NCI-H524 treated with DMSO at 0.1 percent for 48 hours (cell line): ENCODE data around the gene ABHD12.

ENCODE experiments used
- DNase-seq: peaks from one replicate; lab custom pipeline; 2025; lab: John Stamatoyannopoulos, UW

Gene ABHD12

GRCh38 chr20:25306991-25307903 is 83.4 kb downstream of the ABHD12 start:
- no peak for DNase-seq

DNA sequence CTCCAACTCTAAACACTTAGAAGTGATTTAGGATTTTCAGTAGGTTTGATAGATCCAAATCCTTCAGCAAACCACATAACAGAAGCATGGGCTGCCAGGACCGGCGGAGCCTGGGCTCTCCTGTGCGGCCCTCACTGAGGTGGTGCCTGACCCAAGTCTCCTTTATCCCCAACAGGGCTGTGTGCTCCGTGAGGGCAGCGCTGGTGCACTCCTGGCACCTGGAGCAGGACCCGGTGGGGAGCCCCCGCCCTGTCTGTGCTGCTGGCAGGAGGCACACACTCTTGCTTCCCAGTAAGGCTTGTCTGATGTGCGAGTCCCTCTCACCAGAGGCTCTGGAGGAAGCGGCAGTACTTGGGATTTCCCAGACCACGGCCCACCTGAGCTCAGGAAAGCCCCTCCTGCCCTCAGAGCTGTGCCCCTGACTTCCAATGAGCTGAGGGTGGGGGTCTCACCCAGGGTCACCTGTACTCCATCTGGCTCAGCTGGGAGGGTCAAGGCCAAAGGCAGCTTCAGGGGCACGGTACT is 86.5 kb downstream of the ABHD12 start:
- DNase-seq: no peak

DNA sequence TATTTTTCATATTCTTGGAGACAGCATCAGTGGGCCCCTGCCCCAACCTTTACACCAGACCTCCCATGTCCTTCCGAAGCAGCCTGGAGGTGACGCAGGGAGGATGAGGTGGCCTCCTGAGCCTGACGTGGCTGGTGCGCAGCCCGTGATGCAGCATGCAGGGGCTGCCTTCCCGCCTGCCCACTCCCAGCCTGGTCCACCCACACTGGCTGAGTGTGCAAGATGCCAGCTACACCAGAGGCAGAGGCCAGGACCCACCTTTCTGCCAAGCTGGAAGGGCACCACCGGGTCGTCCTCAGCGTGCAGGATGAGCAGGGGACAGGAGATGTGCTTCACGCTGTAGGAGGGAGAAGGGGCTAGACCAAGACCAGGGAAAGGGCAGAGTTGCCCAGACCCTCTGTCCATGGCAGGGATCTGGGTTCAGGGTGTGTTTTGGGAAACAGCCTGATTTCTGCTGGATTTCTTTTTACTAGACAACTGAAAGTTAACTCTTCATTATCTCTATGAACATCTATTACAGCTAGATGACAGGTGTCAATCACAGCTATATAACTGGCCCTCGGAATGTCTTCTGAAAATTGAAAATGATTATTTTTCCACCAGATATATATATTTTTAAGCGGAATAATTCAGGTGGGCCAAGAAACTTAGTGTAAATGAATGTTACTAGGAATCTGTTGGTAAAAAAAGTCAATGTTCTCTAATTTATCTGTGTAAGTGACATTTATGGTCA is 87.2 kb downstream of the ABHD12 start:
- DNase-seq: no peak

- no peak for DNase-seq
These were observed 88.0 kb downstream of the ABHD12 start for GRCh38 chr20:25302596-25302995.

DNA sequence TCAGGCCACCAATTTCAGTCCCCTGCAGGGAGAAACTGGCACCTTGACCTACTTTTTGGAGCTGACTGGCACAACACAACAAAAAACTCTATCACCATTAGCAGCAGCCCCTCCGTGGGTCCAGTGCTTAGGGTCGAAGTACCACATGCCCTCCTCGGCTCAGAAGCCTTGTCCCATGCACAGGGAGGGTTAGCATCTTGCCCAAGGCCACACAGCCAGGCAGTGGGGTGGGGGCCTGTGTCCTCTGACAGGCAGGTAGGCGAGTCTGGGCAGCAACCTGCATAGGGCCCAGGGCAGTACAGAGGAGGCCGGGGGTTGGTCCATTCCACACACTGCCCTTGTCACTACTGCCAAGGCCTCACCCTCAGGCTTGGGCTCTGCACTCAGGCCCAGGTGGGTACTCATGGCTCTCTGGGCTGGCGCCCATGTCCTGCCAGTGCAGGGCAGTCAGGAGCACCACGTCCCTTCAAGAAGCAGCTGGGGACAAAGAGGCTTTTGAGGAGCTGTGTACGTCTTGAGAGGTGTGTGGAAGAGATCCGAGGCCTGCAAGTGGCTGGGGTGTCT is 89.2 kb downstream of the ABHD12 start:
- DNase-seq: no peak

DNA sequence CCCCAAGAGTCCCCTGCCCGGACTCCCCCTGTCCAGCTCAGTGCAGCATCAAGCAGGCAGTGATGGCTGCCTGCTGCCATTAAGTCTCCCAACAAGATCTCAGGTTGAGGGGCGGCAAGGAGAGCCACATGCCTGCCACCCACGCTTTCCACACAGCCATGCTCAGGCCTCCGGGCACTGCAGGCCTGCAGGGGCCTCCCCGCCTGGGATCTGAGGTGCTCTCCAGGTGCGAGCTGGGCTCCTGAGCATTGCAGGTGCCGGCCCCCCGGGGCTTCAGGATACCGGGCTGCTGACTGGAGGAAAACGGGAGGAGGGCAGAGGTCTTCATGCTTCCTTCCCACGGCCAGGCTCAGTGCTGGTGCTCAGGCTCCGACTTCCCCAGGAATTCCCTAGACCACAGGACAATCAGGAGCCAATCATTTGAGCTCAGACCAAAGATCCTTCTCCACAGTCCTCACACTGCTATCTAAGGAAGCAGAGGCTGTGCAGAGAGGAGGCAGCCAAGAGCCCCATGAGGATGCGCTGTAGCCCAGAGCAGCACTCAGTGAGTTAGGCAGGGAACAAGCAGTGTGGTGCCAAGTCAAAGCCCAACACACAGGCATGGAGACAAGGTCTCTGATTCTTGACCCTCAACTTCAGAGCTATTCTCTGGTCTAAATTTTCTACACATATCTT is 90.0 kb downstream of the ABHD12 start:
- no peak for DNase-seq

- DNase-seq: no peak
These were observed 90.8 kb downstream of the ABHD12 start for GRCh38 chr20:25299806-25300205.

- no peak for DNase-seq
These were observed 93.3 kb downstream of the ABHD12 start for GRCh38 chr20:25297141-25297905.

- DNase-seq: no peak
These were observed 94.2 kb downstream of the ABHD12 start for GRCh38 chr20:25296094-25297093.

- no peak for DNase-seq
These were observed 95.1 kb downstream of the ABHD12 start for GRCh38 chr20:25295386-25296093.

DNA sequence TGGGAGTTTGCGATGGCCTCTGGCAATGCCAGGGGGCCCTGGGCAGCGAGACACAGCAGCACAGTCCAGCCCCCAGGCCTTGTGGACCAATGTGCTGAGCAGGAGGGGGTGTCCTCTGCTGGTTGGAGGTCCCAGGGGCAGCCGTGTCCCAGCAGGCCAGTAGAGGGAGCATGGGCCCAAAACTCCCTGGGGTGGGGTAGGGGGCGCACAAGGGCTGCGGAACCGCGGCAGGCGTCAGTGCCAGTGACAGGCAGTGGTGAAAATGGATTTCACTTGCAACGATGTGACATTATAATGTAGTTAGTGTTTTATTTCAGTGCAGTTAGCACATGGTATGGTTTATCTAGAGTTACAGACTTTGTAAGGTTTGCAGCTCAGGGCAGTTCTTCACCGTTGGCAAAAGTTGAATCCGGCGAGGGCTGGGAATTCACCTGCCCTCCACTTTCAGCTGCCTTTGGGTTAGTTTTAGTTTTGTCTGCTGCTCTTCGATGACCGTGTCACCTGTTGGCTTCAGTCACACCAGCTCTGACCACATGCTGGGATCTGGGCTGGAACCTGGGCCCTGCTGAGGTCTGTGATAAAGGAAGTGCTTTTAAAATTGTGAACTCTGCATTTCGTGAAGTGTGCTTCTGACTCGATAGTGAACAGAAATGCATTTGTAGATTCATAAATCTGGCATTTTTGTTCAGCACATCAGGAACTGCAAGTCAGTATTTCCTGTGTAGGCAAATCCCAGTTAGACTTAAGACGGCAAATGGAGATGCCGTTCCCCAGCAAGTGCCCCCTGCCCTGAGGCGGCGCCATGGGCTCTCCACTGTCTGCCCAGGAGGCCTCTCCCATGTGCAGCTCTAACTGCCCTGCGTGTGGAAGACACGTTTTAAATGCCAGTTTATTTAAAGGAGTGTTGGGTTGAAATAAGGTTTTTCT is 95.9 kb downstream of the ABHD12 start:
- no peak for DNase-seq

DNA sequence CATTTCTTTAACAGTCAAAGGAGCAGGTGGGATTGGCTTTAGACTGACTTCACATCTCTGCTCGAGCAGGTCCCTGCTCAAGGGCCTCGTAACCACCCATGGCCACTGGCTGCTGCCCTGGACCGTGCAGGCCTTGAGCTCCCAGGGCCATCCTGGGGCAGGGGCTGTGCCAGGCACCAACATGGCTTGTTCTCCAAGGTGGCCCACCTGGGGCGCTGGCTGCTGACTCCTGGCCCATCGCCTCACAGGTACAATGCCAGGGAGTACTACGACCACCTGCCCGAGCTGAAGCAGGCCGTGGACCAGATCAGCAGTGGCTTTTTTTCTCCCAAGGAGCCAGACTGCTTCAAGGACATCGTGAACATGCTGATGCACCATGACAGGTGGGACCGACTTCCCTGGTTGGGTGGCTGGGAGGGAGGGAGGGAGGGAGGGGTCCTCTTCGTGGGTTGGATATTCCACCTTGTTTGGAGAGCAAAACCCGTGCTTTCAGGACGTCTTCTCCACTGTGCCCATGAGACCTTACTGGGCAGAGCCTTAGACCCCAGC is 96.7 kb downstream of the ABHD12 start:
- no peak for DNase-seq

- DNase-seq: no peak
These were observed 97.1 kb downstream of the ABHD12 start for GRCh38 chr20:25293507-25293906.

DNA sequence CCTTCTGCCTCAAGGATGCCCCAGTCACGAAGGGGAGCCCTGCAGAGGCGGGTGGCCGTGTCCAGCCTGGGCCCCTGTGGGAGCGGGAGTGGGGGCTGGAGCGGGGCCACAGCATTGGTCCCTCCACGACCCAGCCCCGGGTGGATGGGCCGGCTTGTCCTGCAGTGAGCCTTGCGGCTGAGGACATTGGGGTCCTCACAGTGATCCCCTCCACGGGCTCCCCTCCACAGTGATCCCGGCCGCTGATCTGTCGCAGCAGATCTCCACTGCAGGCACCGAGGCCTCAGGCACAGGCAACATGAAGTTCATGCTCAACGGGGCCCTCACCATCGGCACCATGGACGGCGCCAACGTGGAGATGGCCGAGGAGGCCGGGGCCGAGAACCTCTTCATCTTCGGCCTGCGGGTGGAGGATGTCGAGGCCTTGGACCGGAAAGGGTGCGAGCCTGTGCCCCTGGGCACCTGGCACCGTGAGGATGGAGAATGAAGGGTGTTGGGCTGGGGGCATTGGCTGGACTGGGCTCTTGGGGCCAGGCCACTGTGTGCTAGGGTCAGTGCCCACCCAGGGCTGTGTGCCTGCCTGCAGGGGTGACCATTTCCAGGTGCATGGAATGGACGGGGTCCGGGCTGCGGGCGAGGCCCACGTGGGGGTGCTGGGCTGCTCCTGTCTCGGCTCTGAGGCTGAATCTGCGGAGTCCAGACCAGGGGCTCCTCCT is 98.3 kb downstream of the ABHD12 start:
- DNase-seq: no peak

- DNase-seq: no peak
These were observed 99.1 kb downstream of the ABHD12 start for GRCh38 chr20:25291432-25292133.

GRCh38 chr20:25290646-25291431 is 99.8 kb downstream of the ABHD12 start:
- no peak for DNase-seq
